Stomach (tissue), 9 donors: ENCODE data around the gene RBM19. TPM values are rescaled to one million over a fixed set of nuclear protein-coding genes. Genes with fewer than 3 reads are reported as not detected.

Experiments
- DNase-seq, 2 donors: peaks; one replicate each; pipeline versions ENCODE4 v3.0.0 to v3.0.0-alpha.2; 2013 to 2019
- H3K27ac ChIP-seq, 5 donors: fragments of 200-600 bp in 4 of 5; sonication (generic) in 4 of 5; one replicate each; pipeline ENCODE4 v1.5.1; 2013 to 2019; ENCODE audit warnings: mild to moderate bottlenecking in 1 of 5, moderate library complexity in 1 of 5
- H3K27me3 ChIP-seq, 3 donors: fragments of 200-600 bp; sonication (generic); one replicate each; pipeline ENCODE4 v1.5.1; 2017 to 2019; ENCODE audit warnings: mixed run types in 1 of 3
- H3K36me3 ChIP-seq, 4 donors: fragments of 200-600 bp; sonication (generic); 1 replicate in 3 of 4; 2 replicates in 1 of 4; pipeline ENCODE4 v1.5.1; 2016 to 2019
- H3K4me1 ChIP-seq, 4 donors: fragments of 200-600 bp; sonication (generic); one replicate each; pipeline ENCODE4 v1.5.1; 2016 to 2019
- H3K4me3 ChIP-seq, 4 donors: fragments of 200-600 bp; sonication (generic) in 3 of 4; one replicate each; pipeline ENCODE4 v1.5.1; 2016 to 2019; ENCODE audit warnings: mild to moderate bottlenecking in 1 of 4
- H3K9me3 ChIP-seq, 4 donors: fragments of 200-600 bp; sonication (generic); one replicate each; pipeline ENCODE4 v1.5.1; 2016 to 2019
- EP300 ChIP-seq: sonication (generic); formaldehyde crosslinking; IDR thresholded peaks from one replicate; pipeline ENCODE4 v1.6.1; 2017; ENCODE audit warnings: antibody characterized with exemption
- POLR2A ChIP-seq, 4 donors: fragments of 450-650 bp; IDR thresholded peaks; one replicate each; pipeline ENCODE4 v1.6.1; 2016; ENCODE audit warnings: antibody characterized with exemption in 4 of 4, control low read depth in 2 of 4, mild to moderate bottlenecking in 1 of 4, moderate library complexity in 1 of 4
- POLR2AphosphoS5 ChIP-seq, 3 donors: sonication (generic); formaldehyde crosslinking; IDR thresholded peaks; one replicate each; pipeline ENCODE4 v1.6.1; 2016; ENCODE audit warnings: antibody characterized with exemption in 3 of 3
- WGBS, 5 donors: extraction: QIAGEN DNeasy Blood & Tissue Kit in 3 of 5; methylation state at CpG; one replicate each; pipeline versions ENCODE4 v1.1.5 to v1.1.7; 2013 to 2018; 5-methylcytosine and 5-hydroxymethylcytosine counted together
- intact Hi-C: fragments of 100-400 bp; cut with DNase I; formaldehyde crosslinking; loops from one replicate; pipeline ENCODE4 v1.15.1; 2023; ENCODE audit warnings: low total_unique reads
- polyA plus RNA-seq, 3 donors: library from polyadenylated mRNA; stranded (reverse); fragments of 200-250 nt; gene quantifications; one replicate each; pipeline ENCODE4 v1.2.3, GENCODE V29; 2013
- total RNA-seq, 5 donors: library from RNA; depleted of rRNA; stranded (reverse); fragments of >200 nt; gene quantifications; one replicate each; pipeline versions ENCODE4 v1.1.0 to v1.2.3, GENCODE V29; 2014 to 2016
- TF ChIP-seq, protein P1 (sequence below), 7 experiments: fragments of 450-650 bp in 4 of 7; fragments of 200-600 bp in 3 of 7; sonication (generic) in 3 of 7; IDR thresholded peaks; one replicate each; pipeline ENCODE4 v1.5.1; 2016 to 2019; ENCODE audit warnings: antibody characterized with exemption in 7 of 7, control low read depth in 2 of 7, mild to moderate bottlenecking in 1 of 7
- donor health status: healthy with polysubstance abuse.
- donor health status: Bipolar disorder and iron deficiency.
- donor health status: healthy.

The RBM19 gene
- total and polyA plus RNA-seq, 8 donors = 8.1 to 109 (median 27.3) TPM

DNA sequence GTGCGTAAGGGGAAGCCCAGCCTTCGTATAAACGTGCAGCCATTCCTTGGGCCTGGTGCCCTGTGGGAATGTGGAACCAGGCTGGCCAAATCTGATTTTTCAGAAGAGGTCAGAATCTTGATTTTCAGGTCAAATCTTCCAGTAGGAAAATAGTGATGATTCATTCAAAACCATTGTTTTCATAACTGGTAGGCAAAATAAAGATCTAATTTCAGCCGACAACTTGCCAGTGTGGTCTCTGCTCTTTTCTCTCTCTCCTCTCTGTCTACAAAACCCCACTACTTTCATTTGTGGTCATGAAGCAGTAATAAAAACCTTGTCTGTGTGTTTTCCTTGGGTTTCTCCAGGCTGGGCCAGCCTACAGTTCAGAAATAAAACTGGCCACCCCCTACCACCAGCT lies 135.1 kb downstream of the RBM19 start:
- no peak for DNase-seq
- no peaks in the 10 kb centered on the region for H3K27me3 ChIP-seq
- H3K4me3 ChIP-seq = no peak overlapping the region
- H3K27ac ChIP-seq = no peak overlapping the region
- TF ChIP-seq POLR2A (IDR thresholded peaks at IDR 0.05) (no peak), POLR2AphosphoS5 (IDR thresholded peaks at IDR 0.05) (no peak)
- no peaks in the 10 kb centered on the region for H3K4me1 ChIP-seq
- peaks cover 0 to 10% (median 5%) of the 10 kb centered on the region in 4 donors for H3K36me3 ChIP-seq
- WGBS, 5 donors = 76 to 86% (median 80%) methylated on average over 4 of the region's 4 CpGs
- H3K9me3 ChIP-seq = no peaks in the 10 kb centered on the region
- intact Hi-C loops = no loop called here

DNA sequence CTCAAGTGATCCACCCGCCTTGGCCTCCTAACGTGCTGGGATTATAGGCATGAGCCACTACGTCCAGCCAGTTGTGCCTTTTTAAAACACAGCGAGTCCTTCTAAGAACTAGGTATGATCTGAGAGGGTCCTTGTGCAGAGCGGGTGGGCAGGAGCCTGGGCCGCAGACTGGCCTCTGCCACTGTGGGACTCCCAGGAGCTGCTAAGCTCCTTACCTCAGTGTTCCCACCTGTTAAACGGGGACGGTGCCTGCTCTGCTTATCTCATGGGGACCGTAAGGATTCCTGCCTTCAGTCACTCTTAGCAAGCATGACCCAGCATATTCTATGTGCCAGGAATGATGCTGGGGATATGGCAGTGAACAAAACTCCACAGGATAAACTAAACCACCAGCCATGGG lies 136.9 kb downstream of the RBM19 start:
- no peaks in the 10 kb centered on the region for H3K9me3 ChIP-seq
- peaks cover 0 to 15% (median 7%) of the 10 kb centered on the region in 4 donors for H3K36me3 ChIP-seq
- H3K27me3 ChIP-seq = no peaks in the 10 kb centered on the region
- intact Hi-C loops = no loop called here
- no peak for TF ChIP-seq POLR2AphosphoS5 (IDR thresholded peaks at IDR 0.05)
- TF ChIP-seq POLR2A (IDR thresholded peaks at IDR 0.05) = no peak
- TF ChIP-seq, protein P1, sequence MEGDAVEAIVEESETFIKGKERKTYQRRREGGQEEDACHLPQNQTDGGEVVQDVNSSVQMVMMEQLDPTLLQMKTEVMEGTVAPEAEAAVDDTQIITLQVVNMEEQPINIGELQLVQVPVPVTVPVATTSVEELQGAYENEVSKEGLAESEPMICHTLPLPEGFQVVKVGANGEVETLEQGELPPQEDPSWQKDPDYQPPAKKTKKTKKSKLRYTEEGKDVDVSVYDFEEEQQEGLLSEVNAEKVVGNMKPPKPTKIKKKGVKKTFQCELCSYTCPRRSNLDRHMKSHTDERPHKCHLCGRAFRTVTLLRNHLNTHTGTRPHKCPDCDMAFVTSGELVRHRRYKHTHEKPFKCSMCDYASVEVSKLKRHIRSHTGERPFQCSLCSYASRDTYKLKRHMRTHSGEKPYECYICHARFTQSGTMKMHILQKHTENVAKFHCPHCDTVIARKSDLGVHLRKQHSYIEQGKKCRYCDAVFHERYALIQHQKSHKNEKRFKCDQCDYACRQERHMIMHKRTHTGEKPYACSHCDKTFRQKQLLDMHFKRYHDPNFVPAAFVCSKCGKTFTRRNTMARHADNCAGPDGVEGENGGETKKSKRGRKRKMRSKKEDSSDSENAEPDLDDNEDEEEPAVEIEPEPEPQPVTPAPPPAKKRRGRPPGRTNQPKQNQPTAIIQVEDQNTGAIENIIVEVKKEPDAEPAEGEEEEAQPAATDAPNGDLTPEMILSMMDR (IDR thresholded peaks at IDR 0.05) = no peak
- TF ChIP-seq EP300 = no peak
- no peaks in the 10 kb centered on the region for H3K4me1 ChIP-seq
- H3K4me3 ChIP-seq = no peak overlapping the region
- 95 to 100% (median 98%) methylated on average over 4 to 9 of the region's 9 CpGs for WGBS, 5 donors
- no peak overlapping the region for H3K27ac ChIP-seq
- DNase-seq = no peak

DNA sequence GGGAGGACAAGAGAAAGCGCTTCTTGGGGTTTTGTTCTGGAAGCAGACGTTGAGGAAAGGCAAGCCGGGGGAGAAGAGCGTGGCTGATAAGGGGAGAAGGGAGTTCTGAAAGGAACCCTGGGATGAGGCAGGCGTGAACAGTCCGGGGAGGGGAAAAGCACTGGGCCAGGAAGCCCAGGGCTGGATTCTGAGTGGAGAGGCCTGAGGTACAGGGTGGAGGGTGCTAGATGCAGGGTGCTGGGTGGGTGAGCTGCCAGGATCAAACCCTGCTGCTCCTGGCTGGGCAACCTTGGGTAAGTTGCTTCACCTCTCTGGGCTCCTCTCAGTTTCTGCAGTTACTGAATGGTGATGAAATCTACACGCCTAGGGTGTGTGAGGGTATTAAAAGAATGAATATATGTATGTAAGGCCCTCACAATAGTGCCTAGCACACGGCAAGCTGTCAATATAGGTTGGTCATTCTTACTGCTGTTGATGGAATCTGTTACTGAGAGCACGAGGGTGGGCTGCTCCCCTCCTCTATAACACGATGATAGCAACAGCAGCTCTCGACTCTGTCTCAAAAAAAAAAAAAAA lies 138.5 kb downstream of the RBM19 start:
- no peak overlapping the region for H3K4me3 ChIP-seq
- no peaks in the 10 kb centered on the region for H3K4me1 ChIP-seq
- intact Hi-C loops = no loop called here
- H3K27ac ChIP-seq = no peak overlapping the region
- peaks cover 0 to 29% (median 14%) of the 10 kb centered on the region in 4 donors for H3K36me3 ChIP-seq
- 77 to 82% (median 81%) methylated on average over 11 of the region's 11 CpGs for WGBS, 5 donors
- H3K9me3 ChIP-seq = no peaks in the 10 kb centered on the region
- H3K27me3 ChIP-seq = no peaks in the 10 kb centered on the region
- TF ChIP-seq POLR2A (IDR thresholded peaks at IDR 0.05) = no peak
- no peak for TF ChIP-seq POLR2AphosphoS5 (IDR thresholded peaks at IDR 0.05)
- TF ChIP-seq, protein P1 (IDR thresholded peaks at IDR 0.05) = no peak
- DNase-seq = no peak

DNA sequence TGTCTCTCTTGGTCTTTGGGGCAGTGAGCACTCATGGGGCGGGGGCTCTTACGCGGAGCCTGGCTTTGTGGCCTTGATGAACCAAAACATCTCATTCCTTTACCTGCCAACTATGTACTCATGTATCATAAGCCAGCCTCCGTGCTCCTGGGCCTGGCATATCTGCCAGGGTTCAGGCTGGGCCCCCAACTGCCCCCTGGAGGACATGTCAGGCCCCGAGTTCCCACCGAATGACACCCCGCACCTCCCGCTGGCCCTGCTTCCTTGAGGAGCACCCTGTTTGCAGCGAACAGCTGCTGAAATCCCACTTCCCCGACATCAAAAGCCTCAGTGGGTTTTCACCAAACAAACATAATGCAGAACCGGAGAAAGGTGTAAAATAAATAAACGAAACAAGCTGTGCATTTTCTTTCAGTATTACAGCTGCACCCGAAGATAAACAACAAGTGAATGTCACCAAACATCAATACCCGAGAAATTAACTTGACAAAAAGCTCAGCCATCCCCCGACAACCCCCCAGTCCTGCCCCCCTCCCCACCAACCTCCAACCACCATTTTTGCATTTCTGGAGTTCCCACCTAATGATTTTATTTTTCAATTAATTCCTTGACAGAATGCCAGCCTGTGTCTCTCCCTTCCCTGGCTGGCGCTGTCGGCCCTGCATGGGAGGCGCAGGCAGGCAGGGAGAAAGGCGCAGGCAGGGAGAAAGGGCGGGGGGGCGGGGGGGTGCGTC lies 139.2 kb downstream of the RBM19 start:
- Histone ChIP-seq H3K36me3 (peaks cover 4 to 36% (median 20%) of the 10 kb centered on the region in 4 donors), H3K9me3 (no peaks in the 10 kb centered on the region), H3K27me3 (no peaks in the 10 kb centered on the region), H3K4me1 (no peaks in the 10 kb centered on the region), H3K27ac (no peak overlapping the region), H3K4me3 (no peak overlapping the region)
- 77 to 85% (median 82%) methylated on average over 21 to 22 of the region's 22 CpGs for WGBS, 5 donors
- TF ChIP-seq, protein P1 (IDR thresholded peaks at IDR 0.05) = no peak
- TF ChIP-seq EP300 (no peak), POLR2AphosphoS5 (IDR thresholded peaks at IDR 0.05) (no peak), POLR2A (IDR thresholded peaks at IDR 0.05) (no peak)
- no peak for DNase-seq
- intact Hi-C loops = no loop called here

DNA sequence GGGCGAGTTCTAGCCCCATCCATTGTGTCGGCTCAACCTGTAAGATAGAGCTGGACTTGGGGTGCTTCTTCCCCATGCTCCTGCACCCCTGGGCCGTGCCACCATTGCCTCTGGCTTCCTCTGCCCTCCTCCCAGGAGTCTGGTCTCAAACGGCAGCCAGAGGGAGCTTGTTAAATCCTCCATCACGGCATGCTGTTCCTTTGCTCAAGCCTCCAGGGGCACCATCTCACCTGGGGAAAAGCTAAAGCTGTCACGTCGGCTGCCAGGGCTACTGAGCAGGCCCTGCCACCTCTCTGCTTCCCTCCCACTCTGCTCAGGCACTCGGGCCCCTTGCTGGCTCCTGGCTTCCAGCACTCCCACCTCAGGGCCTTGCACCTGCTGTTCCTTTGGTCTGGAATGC lies 140.4 kb downstream of the RBM19 start:
- Histone ChIP-seq H3K9me3 (no peaks in the 10 kb centered on the region), H3K27ac (no peak overlapping the region), H3K27me3 (no peaks in the 10 kb centered on the region), H3K36me3 (peaks cover 10 to 48% (median 33%) of the 10 kb centered on the region in 4 donors), H3K4me1 (no peaks in the 10 kb centered on the region), H3K4me3 (no peak overlapping the region)
- no peak for TF ChIP-seq POLR2AphosphoS5 (IDR thresholded peaks at IDR 0.05)
- DNase-seq = no peak
- WGBS, 5 donors = 67 to 79% (median 76%) methylated on average over 6 to 8 of the region's 8 CpGs
- intact Hi-C loops = no loop called here
